ENCODE results near the gene SLC15A4.

SLC15A4 gene

GRCh38 chr12:128772249-128772648 is 51.5 kb downstream of the SLC15A4 start:
- H3K27ac ChIP-seq (ENCODE audit: low read depth, low read length, severe bottlenecking): no peak overlapping the region
- no peaks in the 10 kb centered on the region for H3K4me1 ChIP-seq (ENCODE audit: control insufficient read depth, insufficient read depth, low read length, poor library complexity, severe bottlenecking)
- H3K4me3 ChIP-seq (ENCODE audit: extremely low read depth, insufficient read depth, low read length, poor library complexity, severe bottlenecking): no peak overlapping the region
- H3K36me3 ChIP-seq (ENCODE audit: control insufficient read depth, insufficient read depth, low read length): no peaks in the 10 kb centered on the region
- WGBS, 2 experiments (ENCODE audit: insufficient coverage in 2 of 2): 95 to 97% methylated on average over 7 to 8 of the region's 10 CpGs
- H3K9me3 ChIP-seq (ENCODE audit: control insufficient read depth, low read length): no peaks in the 10 kb centered on the region

- WGBS, 2 experiments (ENCODE audit: insufficient coverage in 2 of 2): 80 to 100% methylated on average over 1 to 3 of the region's 4 CpGs
- Histone ChIP-seq H3K4me1 (ENCODE audit: control insufficient read depth, insufficient read depth, low read length, poor library complexity, severe bottlenecking) (no peaks in the 10 kb centered on the region), H3K4me3 (ENCODE audit: extremely low read depth, insufficient read depth, low read length, poor library complexity, severe bottlenecking) (no peak overlapping the region), H3K36me3 (ENCODE audit: control insufficient read depth, insufficient read depth, low read length) (no peaks in the 10 kb centered on the region), H3K9me3 (ENCODE audit: control insufficient read depth, low read length) (no peaks in the 10 kb centered on the region), H3K27ac (ENCODE audit: low read depth, low read length, severe bottlenecking) (no peak overlapping the region)
Observed at GRCh38 chr12:128771681-128772080, 52.1 kb downstream of the SLC15A4 start.

GRCh38 chr12:128767518-128767917 is 56.2 kb downstream of the SLC15A4 start:
- H3K9me3 ChIP-seq (ENCODE audit: control insufficient read depth, low read length): no peaks in the 10 kb centered on the region
- H3K4me3 ChIP-seq (ENCODE audit: extremely low read depth, insufficient read depth, low read length, poor library complexity, severe bottlenecking): no peak overlapping the region
- no peak overlapping the region for H3K27ac ChIP-seq (ENCODE audit: low read depth, low read length, severe bottlenecking)
- 29 to 31% methylated on average over 9 of the region's 9 CpGs for WGBS, 2 experiments (ENCODE audit: insufficient coverage in 2 of 2)
- no peaks in the 10 kb centered on the region for H3K36me3 ChIP-seq (ENCODE audit: control insufficient read depth, insufficient read depth, low read length)
- H3K4me1 ChIP-seq (ENCODE audit: control insufficient read depth, insufficient read depth, low read length, poor library complexity, severe bottlenecking): no peaks in the 10 kb centered on the region

- no peak overlapping the region for H3K27ac ChIP-seq (ENCODE audit: low read depth, low read length, severe bottlenecking)
- no peaks in the 10 kb centered on the region for H3K4me1 ChIP-seq (ENCODE audit: control insufficient read depth, insufficient read depth, low read length, poor library complexity, severe bottlenecking)
- no peaks in the 10 kb centered on the region for H3K9me3 ChIP-seq (ENCODE audit: control insufficient read depth, low read length)
- H3K36me3 ChIP-seq (ENCODE audit: control insufficient read depth, insufficient read depth, low read length): no peaks in the 10 kb centered on the region
- WGBS, 2 experiments (ENCODE audit: insufficient coverage in 2 of 2): 70 to 77% methylated on average over 9 to 11 of the region's 12 CpGs
- no peak overlapping the region for H3K4me3 ChIP-seq (ENCODE audit: extremely low read depth, insufficient read depth, low read length, poor library complexity, severe bottlenecking)
Observed at GRCh38 chr12:128766738-128767501, 56.8 kb downstream of the SLC15A4 start.

GRCh38 chr12:128763395-128763794 is 60.4 kb downstream of the SLC15A4 start:
- WGBS, 2 experiments (ENCODE audit: insufficient coverage in 2 of 2): 94 to 98% methylated on average over 7 to 9 of the region's 9 CpGs
- no peaks in the 10 kb centered on the region for H3K9me3 ChIP-seq (ENCODE audit: control insufficient read depth, low read length)
- no peak overlapping the region for H3K4me3 ChIP-seq (ENCODE audit: extremely low read depth, insufficient read depth, low read length, poor library complexity, severe bottlenecking)
- H3K36me3 ChIP-seq (ENCODE audit: control insufficient read depth, insufficient read depth, low read length): no peaks in the 10 kb centered on the region
- no peak overlapping the region for H3K27ac ChIP-seq (ENCODE audit: low read depth, low read length, severe bottlenecking)
- H3K4me1 ChIP-seq (ENCODE audit: control insufficient read depth, insufficient read depth, low read length, poor library complexity, severe bottlenecking): peaks cover 3% of the 10 kb centered on the region

- Histone ChIP-seq H3K4me3 (ENCODE audit: extremely low read depth, insufficient read depth, low read length, poor library complexity, severe bottlenecking) (no peak overlapping the region), H3K36me3 (ENCODE audit: control insufficient read depth, insufficient read depth, low read length) (no peaks in the 10 kb centered on the region), H3K9me3 (ENCODE audit: control insufficient read depth, low read length) (no peaks in the 10 kb centered on the region), H3K4me1 (ENCODE audit: control insufficient read depth, insufficient read depth, low read length, poor library complexity, severe bottlenecking) (peaks cover 3% of the 10 kb centered on the region), H3K27ac (ENCODE audit: low read depth, low read length, severe bottlenecking) (no peak overlapping the region)
- 100% methylated on average over 2 of the region's 4 CpGs; no CpG with 5 or more reads in 1 of the 2 experiments for WGBS, 2 experiments (ENCODE audit: insufficient coverage in 2 of 2)
Observed at GRCh38 chr12:128761379-128761790, 62.4 kb downstream of the SLC15A4 start.

GRCh38 chr12:128755566-128755965 is 68.2 kb downstream of the SLC15A4 start:
- Histone ChIP-seq H3K9me3 (ENCODE audit: control insufficient read depth, low read length) (no peaks in the 10 kb centered on the region), H3K27ac (ENCODE audit: low read depth, low read length, severe bottlenecking) (no peak overlapping the region), H3K4me1 (ENCODE audit: control insufficient read depth, insufficient read depth, low read length, poor library complexity, severe bottlenecking) (no peaks in the 10 kb centered on the region), H3K4me3 (ENCODE audit: extremely low read depth, insufficient read depth, low read length, poor library complexity, severe bottlenecking) (no peak overlapping the region), H3K36me3 (ENCODE audit: control insufficient read depth, insufficient read depth, low read length) (no peaks in the 10 kb centered on the region)
- WGBS, 2 experiments (ENCODE audit: insufficient coverage in 2 of 2): 72 to 83% methylated on average over 3 of the region's 4 CpGs

- H3K4me3 ChIP-seq (ENCODE audit: extremely low read depth, insufficient read depth, low read length, poor library complexity, severe bottlenecking): no peak overlapping the region
- no peaks in the 10 kb centered on the region for H3K36me3 ChIP-seq (ENCODE audit: control insufficient read depth, insufficient read depth, low read length)
- H3K9me3 ChIP-seq (ENCODE audit: control insufficient read depth, low read length): no peaks in the 10 kb centered on the region
- no peaks in the 10 kb centered on the region for H3K4me1 ChIP-seq (ENCODE audit: control insufficient read depth, insufficient read depth, low read length, poor library complexity, severe bottlenecking)
- no peak overlapping the region for H3K27ac ChIP-seq (ENCODE audit: low read depth, low read length, severe bottlenecking)
- 87 to 90% methylated on average over 3 of the region's 3 CpGs for WGBS, 2 experiments (ENCODE audit: insufficient coverage in 2 of 2)
Observed at GRCh38 chr12:128754275-128754674, 69.5 kb downstream of the SLC15A4 start.

GRCh38 chr12:128753438-128753837 is 70.3 kb downstream of the SLC15A4 start:
- no peak overlapping the region for H3K27ac ChIP-seq (ENCODE audit: low read depth, low read length, severe bottlenecking)
- 29 to 60% methylated on average over 2 of the region's 4 CpGs for WGBS, 2 experiments (ENCODE audit: insufficient coverage in 2 of 2)
- no peaks in the 10 kb centered on the region for H3K4me1 ChIP-seq (ENCODE audit: control insufficient read depth, insufficient read depth, low read length, poor library complexity, severe bottlenecking)
- H3K4me3 ChIP-seq (ENCODE audit: extremely low read depth, insufficient read depth, low read length, poor library complexity, severe bottlenecking): no peak overlapping the region
- H3K36me3 ChIP-seq (ENCODE audit: control insufficient read depth, insufficient read depth, low read length): no peaks in the 10 kb centered on the region
- no peaks in the 10 kb centered on the region for H3K9me3 ChIP-seq (ENCODE audit: control insufficient read depth, low read length)

GRCh38 chr12:128752386-128752785 is 71.4 kb downstream of the SLC15A4 start:
- no peaks in the 10 kb centered on the region for H3K36me3 ChIP-seq (ENCODE audit: control insufficient read depth, insufficient read depth, low read length)
- no peak overlapping the region for H3K27ac ChIP-seq (ENCODE audit: low read depth, low read length, severe bottlenecking)
- H3K4me3 ChIP-seq (ENCODE audit: extremely low read depth, insufficient read depth, low read length, poor library complexity, severe bottlenecking): no peak overlapping the region
- no peaks in the 10 kb centered on the region for H3K9me3 ChIP-seq (ENCODE audit: control insufficient read depth, low read length)
- H3K4me1 ChIP-seq (ENCODE audit: control insufficient read depth, insufficient read depth, low read length, poor library complexity, severe bottlenecking): no peaks in the 10 kb centered on the region
- WGBS, 2 experiments (ENCODE audit: insufficient coverage in 2 of 2): 80 to 90% methylated on average over 5 of the region's 5 CpGs

GRCh38 chr12:128747441-128747840 is 76.3 kb downstream of the SLC15A4 start:
- Histone ChIP-seq H3K4me1 (ENCODE audit: control insufficient read depth, insufficient read depth, low read length, poor library complexity, severe bottlenecking) (no peaks in the 10 kb centered on the region), H3K27ac (ENCODE audit: low read depth, low read length, severe bottlenecking) (no peak overlapping the region), H3K9me3 (ENCODE audit: control insufficient read depth, low read length) (no peaks in the 10 kb centered on the region), H3K4me3 (ENCODE audit: extremely low read depth, insufficient read depth, low read length, poor library complexity, severe bottlenecking) (no peak overlapping the region), H3K36me3 (ENCODE audit: control insufficient read depth, insufficient read depth, low read length) (no peaks in the 10 kb centered on the region)
- WGBS, 2 experiments (ENCODE audit: insufficient coverage in 2 of 2): 82 to 88% methylated on average over 12 of the region's 13 CpGs
